ENCODE results near the gene SLC7A5. TPM values are rescaled to one million over a fixed set of nuclear protein-coding genes. Genes with fewer than 3 reads are reported as not detected.
"Not testable (repeated sequence)": the region's sequence is repeated elsewhere in the genome, so short reads cannot be mapped to it uniquely, and the experiment has no call there.

SLC7A5 gene
- total RNA-seq, 4 donors from 2014 or later = 3.1 to 10.4 (median 6.0) TPM

GRCh38 chr16:87911106-87911763, 41.9 kb upstream of the SLC7A5 start:
- 38 to 54% methylated on average over 10 to 15 of the region's 23 CpGs for WGBS, 2 donors (ENCODE audit: low coverage in 1 of 2)
- not testable (repeated sequence) for H3K4me3 ChIP-seq
- peak; percentile 54 for TF ChIP-seq POLR2AphosphoS5 (IDR thresholded peaks at IDR 0.05)

DNA sequence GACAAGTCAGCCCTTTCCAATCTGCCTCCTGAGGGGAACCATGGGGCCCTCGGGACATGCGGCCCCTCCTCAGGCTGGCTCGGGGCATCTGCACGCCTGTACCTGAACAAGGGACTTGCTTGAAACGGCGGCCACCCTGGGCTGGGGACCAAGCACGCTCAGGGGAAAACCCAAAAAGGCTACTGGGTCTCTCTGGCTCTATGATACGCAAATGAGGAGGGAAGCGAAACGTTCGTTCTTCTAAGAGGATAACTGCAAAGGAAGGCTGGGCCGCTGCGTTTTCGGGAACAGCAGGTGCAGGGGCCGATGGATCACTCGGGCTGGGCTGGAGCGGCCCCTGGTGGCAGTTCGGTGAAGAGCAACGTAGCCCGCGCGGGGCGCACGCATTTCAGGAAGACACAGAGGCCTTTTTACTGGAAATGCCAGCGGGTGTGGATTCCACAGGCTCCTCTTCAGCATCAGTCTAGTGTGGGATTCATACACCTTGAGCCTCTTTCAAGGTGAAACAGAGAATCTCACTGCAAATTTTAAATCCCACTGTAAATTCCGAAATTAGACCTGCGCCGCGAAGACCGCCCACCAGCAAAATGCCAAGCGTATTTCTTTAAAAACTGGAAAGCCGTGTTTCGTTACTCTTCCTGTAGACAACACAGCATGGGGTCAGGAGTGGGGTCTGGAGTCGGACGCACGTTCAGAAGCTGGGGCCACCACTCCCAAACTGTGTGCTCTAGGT, 40.1 kb upstream of the SLC7A5 start:
- Histone ChIP-seq H3K27me3 (peaks cover 25% of the 10 kb centered on the region), H3K4me1 (peaks cover 0 to 23% (median 0%) of the 10 kb centered on the region in 3 donors)
- TF ChIP-seq CTCF (IDR thresholded peaks at IDR 0.05) = peak in 3 of 4 experiments; percentile 85 to 95 (median 91)
- not testable (repeated sequence) for H3K9me3 ChIP-seq, H3K36me3 ChIP-seq, H3K4me3 ChIP-seq, H3K27ac ChIP-seq
- ATAC-seq = peak; percentile 45
- WGBS, 2 donors (ENCODE audit: low coverage in 1 of 2) = 46 to 57% methylated on average over 6 to 9 of the region's 36 CpGs

More at GRCh38 chr16:87911106-87911763, 41.9 kb upstream of the SLC7A5 start:
- ATAC-seq = peak; percentile 96
- not testable (repeated sequence) for H3K9me3 ChIP-seq, H3K36me3 ChIP-seq
- Histone ChIP-seq H3K27ac (peak overlapping the region in 2 of 4 donors; percentile 71), H3K27me3 (peaks cover 31% of the 10 kb centered on the region), H3K4me1 (peaks cover 0 to 23% (median 0%) of the 10 kb centered on the region in 3 donors)

- not testable (repeated sequence) for H3K36me3 ChIP-seq
Observed at GRCh38 chr16:87908101-87908500, 38.8 kb upstream of the SLC7A5 start.

DNA sequence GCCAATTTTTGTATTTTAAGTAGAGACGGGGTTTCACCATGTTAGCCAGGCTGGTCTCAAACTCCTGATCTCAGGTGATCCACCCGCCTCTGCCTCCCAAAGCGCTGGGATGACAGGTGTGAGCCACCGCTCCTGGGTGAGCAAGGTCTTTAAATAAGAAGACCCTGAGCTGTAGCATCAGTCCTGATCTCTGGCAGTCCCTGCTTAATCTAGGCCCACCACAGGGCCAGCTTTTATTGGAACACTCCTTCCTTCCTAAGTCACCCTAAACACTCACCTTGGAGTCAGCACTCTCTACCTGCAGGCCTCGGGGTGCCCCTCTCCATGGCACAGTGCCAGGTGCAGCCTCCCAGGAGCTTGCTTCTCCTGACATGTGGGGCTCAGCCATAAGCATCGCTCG, 36.2 kb upstream of the SLC7A5 start:
- H3K4me3 ChIP-seq, H3K27ac ChIP-seq, H3K4me1 ChIP-seq, ATAC-seq, H3K36me3 ChIP-seq, H3K9me3 ChIP-seq: not testable (repeated sequence)
- H3K27me3 ChIP-seq = peaks cover 14% of the 10 kb centered on the region
- 100% methylated on average over 1 of the region's 7 CpGs for WGBS, 2 donors (ENCODE audit: low coverage in 1 of 2)

More at GRCh38 chr16:87908101-87908500, 38.8 kb upstream of the SLC7A5 start:
- Histone ChIP-seq H3K4me1 (peaks cover 0 to 23% (median 0%) of the 10 kb centered on the region in 3 donors), H3K27me3 (peaks cover 14% of the 10 kb centered on the region)
- not testable (repeated sequence) for H3K4me3 ChIP-seq, H3K9me3 ChIP-seq, H3K27ac ChIP-seq, ATAC-seq
- 74 to 92% methylated on average over 5 of the region's 11 CpGs for WGBS, 2 donors (ENCODE audit: low coverage in 1 of 2)

GRCh38 chr16:87904963-87905362, 35.7 kb upstream of the SLC7A5 start:
- H3K9me3 ChIP-seq, H3K4me3 ChIP-seq, H3K27ac ChIP-seq, H3K4me1 ChIP-seq, ATAC-seq, H3K36me3 ChIP-seq: not testable (repeated sequence)
- WGBS, 2 donors (ENCODE audit: low coverage in 1 of 2) = 80 to 85% methylated on average over 1 to 3 of the region's 5 CpGs
- peaks cover 19% of the 10 kb centered on the region for H3K27me3 ChIP-seq

DNA sequence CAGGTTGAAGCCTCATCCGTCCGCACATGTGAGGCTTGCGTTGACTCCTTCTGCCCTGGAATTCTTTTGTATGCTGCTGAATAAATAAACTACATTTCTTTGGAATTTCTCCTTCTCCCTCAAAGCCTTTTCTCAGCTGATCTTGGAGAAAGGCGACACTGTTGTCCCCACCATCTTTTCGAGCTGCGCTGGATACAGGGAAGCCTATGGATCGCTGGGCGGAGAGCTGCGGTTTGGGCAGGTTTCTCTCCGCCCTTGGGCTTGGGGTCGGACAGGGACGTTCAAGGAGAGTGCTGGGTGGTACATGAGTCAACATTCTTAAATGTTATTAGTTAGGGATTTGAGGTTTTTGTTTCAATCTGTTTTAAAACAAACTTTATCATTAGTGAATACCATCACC, 31.2 kb upstream of the SLC7A5 start:
- H3K4me3 ChIP-seq, H3K4me1 ChIP-seq, H3K36me3 ChIP-seq, H3K27me3 ChIP-seq, H3K27ac ChIP-seq, ATAC-seq, H3K9me3 ChIP-seq: not testable (repeated sequence)
- WGBS, 2 donors (ENCODE audit: low coverage in 1 of 2) = 17 to 80% methylated on average over 2 to 10 of the region's 12 CpGs

DNA sequence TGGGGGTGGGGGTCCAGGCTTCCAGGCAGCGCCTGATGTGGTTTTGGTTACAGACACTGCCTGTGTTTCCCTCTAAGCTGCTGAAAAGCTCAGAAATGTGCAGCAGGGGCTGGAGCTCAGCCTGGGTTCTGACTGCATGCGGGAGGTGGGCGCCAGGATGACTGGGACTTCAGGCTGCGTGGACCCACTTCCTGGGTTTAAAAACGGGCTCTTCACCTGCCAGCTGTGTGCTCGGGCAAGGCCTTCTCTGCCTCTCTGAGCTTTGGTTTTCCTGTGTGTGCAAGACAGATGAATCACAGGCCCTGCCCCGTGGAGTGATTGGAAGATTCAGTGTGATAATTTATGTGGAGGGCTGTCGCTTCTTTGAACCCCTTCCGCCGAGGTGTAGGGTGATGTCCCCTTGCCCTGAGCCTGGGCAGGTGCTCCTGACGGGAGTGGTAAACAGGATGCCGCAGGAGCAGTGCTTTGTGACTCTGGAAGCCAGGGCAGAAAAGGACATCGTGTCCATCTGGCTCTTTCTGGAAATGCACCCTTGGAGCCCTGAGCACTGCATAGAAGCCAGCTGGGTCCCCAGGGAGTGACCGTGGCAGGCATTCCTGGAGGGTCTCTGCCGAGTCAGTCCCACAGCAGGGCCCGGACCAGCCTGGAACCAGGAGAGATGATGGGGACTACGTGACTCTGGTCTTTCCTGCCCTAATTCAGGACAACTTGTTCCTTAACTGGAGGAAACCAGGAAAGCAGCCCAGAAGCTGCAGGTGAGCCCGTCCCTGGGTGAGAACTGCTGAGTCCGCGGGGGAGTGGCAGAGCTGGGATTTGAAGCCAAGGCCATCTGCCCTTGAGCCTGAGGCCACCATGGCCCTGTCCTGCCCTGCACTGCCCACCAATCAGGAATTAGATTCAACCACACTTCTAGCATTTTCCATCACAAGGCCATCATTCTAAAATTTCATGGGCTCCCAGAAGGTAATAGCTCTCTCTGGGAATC, 28.5 kb upstream of the SLC7A5 start:
- ATAC-seq = no peak
- 58 to 60% methylated on average over 4 to 5 of the region's 20 CpGs for WGBS, 2 donors (ENCODE audit: low coverage in 1 of 2)
- Histone ChIP-seq H3K9me3 (no peaks in the 10 kb centered on the region), H3K4me1 (peaks cover 0 to 19% (median 0%) of the 10 kb centered on the region in 3 donors), H3K27ac (no peak overlapping the region), H3K4me3 (no peak overlapping the region), H3K36me3 (no peaks in the 10 kb centered on the region), H3K27me3 (peaks cover 6% of the 10 kb centered on the region)
- TF ChIP-seq EP300 (IDR thresholded peaks at IDR 0.05) = no peak
- no peak for TF ChIP-seq POLR2A (IDR thresholded peaks at IDR 0.05)
- TF ChIP-seq CTCF (IDR thresholded peaks at IDR 0.05) = no peak
- TF ChIP-seq POLR2AphosphoS5 (IDR thresholded peaks at IDR 0.05) = no peak

DNA sequence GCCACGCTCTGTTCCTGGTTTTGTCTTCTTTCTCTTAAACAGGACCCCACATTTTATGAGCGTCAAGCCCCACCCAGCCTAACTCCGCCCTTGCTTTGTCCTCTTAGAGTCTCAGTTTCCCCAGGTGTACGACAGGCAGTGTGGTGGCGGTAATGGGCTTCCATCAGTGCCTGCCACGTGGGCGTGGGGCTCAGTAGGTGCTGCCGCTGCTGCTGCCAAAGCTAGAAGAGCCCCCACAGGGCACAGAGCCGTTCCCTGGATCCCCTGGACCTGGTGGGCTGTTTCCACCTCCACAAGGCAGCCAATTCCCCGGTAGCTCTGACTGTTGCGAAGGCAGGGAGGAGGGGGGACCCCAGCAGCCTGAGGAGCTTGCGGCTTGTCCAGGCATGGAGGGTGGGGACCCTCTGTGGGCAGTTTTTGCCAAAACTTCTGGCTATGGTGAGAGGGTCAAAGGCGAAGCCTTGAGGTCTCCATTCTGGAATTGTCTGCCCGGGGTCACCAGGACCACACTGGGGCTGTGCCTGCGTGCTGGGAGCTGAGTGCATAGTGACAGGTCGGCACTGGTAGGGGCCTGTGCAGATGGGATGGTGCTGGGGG, 27.7 kb upstream of the SLC7A5 start:
- not testable (repeated sequence) for H3K27me3 ChIP-seq, H3K36me3 ChIP-seq, ATAC-seq, H3K9me3 ChIP-seq, H3K4me3 ChIP-seq, H3K27ac ChIP-seq
- 84% methylated on average over 2 of the region's 16 CpGs; no CpG with 5 or more reads in 1 of the 2 donors for WGBS, 2 donors (ENCODE audit: low coverage in 1 of 2)
- H3K4me1 ChIP-seq = peaks cover 0 to 19% (median 0%) of the 10 kb centered on the region in 3 donors

DNA sequence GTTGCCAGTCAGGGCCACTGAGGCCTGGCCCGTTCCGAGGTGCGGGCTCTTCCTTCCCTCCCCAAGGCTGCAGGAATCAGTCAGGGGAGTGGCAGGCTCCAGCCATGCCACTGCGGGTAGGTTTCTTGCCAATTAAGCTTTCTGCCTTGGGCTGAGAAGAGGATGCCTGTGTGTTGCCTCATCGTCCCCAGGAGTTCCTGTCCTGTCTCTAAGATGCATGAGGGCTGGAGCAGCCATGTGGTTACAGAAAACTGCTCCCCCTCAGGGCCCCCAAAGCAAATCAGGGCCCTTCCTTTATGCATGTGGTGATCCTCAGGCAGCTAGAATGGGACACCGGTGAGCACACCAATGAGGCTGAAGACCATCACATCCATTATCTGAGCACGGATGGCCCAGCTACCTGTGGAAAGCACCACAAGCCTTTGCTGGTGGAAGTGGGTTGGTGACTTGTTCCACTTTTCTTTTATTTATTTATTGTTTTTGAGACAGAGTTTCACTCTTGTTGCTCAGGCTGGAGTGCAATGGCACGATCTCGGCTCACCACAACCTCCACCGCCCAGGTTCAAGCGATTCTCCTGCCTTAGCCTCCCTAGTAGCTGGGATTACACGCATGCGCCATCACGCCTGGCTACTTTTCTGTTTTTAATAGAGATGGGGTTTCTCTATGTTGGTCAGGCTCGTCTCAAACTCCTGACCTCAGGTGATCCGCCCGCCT, 27.0 kb upstream of the SLC7A5 start:
- not testable (repeated sequence) for H3K4me3 ChIP-seq, H3K27ac ChIP-seq, H3K36me3 ChIP-seq, H3K9me3 ChIP-seq, H3K27me3 ChIP-seq, ATAC-seq
- peaks cover 0 to 19% (median 0%) of the 10 kb centered on the region in 3 donors for H3K4me1 ChIP-seq
- 86 to 87% methylated on average over 13 to 16 of the region's 17 CpGs for WGBS, 2 donors (ENCODE audit: low coverage in 1 of 2)
